ENCODE results near the gene AFF1.

The AFF1 gene

DNA sequence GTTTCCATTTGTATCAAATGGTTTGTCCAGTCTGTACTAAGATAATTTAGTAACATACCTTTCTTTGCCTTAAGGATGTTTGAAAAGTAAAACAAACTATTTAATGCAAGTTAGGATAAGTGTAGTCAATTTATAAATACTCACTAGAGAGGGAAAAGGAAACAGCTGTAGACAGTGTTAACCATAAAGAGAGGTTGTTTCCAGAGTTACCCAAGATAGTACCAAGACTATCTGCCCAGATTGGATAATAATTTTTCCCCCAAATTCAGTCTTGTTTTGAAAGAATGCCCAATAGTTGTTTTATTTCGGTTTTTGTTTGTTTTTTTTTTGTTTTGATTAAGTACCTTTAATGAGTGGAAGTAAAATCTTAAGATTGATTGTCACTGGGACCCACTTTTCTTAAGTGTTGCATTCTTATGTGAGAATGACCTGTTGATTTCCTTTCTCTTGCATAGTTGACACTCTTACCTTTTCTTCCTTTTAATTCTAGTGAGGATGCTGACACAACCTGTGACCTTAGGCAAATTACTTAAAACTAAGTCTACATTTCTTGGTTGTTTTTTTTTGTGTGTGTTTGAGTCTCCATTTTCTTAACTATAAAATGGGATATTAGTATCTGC is 12.8 kb downstream of the AFF1 start:
- FAIRE-seq, result no peak
- no peak for DNase-seq (ENCODE audit: low spot score)

DNA sequence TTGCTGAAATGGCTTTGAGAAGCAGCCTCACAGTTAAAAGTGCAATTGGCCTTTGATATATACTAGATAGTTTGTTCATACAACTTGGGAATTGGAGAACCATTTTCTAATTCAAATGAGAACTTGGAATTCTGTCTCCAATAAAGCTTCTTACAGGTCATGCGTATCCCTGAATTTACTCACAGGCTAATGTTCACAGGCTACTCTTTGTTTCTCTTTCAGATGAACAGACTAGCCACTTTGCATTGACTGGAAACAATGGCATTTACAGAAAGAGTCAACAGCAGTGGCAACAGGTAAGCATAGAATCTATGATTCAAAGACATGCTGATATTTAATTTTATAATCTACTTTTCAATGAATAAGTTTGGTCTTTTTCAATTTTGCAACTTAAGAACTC is 13.5 kb downstream of the AFF1 start:
- FAIRE-seq (no peak), DNase-seq (ENCODE audit: low spot score) (no peak)

DNA sequence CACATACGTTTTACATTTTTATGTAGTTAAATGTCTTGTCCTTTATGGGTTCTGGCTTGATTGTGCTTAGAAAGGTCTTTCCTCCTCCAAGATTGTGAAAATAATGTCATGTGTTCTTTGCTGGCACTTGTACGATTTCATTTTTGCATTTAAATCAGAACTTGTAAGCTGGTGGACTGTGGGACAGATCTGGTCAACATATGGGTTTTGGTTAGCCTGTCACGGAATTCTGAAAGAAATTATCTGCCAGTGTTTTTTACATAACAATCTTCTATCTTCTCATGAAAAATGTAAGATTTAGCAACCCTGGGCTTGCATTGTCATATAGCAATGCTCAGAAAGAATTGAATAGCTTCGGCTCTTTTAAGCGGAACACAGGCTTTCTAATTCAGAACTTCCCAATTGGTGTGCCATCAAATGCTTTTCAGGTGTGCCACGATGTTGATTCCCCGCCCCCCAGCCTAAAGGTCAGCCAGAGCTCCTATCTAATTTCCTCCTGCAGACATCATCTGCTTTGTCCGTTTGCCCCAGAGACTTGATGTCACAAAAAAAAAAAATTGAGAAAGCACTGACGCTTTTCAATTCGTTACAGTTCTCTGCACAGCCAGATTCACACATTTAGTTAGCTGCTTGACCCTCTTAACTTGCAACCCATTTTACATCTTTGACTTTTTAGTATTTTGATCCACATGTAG is 16.2 kb downstream of the AFF1 start:
- no peak for DNase-seq (ENCODE audit: low spot score)

DNA sequence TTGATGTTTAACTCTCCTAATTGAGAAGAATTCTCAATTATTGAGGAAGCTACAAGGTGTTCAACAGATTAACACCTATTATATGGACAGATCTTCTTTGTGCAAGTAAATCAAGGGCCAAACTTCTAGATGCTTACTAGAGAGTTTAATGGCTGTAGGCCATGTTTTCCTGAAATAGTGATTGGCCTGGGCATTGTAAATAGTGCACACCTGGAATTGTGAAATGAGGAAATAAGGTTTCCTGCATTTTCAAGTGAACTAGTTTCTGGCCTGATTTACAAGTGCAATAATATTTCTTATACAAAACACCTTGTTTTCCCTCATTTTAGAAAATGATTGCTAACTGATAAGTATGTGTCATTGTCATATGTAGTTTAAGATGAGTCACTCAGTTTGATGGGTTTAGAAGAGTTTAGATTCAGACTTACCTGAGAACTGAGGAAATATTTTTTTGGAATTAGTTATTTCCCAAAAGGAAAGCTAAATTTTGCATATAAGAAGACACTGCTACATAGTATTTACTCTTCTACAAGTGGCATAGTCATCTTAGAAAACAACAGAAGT is 21.2 kb downstream of the AFF1 start:
- FAIRE-seq, result no peak

More for the DNA sequence above, 16.2 kb downstream of the AFF1 start:
- FAIRE-seq, result no peak

DNA sequence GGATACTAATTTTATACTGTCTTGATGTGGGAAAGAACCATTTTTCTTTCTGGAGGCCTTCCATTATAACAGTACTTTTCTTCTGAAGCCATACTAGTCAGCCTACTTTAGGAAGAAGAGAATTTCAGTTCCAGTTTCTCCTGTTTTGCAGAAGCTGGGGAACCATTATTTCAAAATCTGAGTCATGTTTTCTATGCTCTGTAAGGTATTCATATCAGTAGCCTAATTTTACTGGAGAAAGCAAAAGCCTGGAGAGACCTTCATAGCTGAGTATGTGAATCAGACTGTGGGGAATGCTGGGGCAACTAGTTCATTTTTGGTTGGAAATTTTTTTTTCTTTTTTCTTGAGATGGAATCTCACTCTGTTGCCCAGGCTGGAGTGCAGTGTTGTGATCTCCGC is 22.4 kb downstream of the AFF1 start:
- DNase-seq (ENCODE audit: low spot score) (no peak), FAIRE-seq (no peak)

More for the DNA sequence above, 21.2 kb downstream of the AFF1 start:
- DNase-seq (ENCODE audit: low spot score), result no peak

DNA sequence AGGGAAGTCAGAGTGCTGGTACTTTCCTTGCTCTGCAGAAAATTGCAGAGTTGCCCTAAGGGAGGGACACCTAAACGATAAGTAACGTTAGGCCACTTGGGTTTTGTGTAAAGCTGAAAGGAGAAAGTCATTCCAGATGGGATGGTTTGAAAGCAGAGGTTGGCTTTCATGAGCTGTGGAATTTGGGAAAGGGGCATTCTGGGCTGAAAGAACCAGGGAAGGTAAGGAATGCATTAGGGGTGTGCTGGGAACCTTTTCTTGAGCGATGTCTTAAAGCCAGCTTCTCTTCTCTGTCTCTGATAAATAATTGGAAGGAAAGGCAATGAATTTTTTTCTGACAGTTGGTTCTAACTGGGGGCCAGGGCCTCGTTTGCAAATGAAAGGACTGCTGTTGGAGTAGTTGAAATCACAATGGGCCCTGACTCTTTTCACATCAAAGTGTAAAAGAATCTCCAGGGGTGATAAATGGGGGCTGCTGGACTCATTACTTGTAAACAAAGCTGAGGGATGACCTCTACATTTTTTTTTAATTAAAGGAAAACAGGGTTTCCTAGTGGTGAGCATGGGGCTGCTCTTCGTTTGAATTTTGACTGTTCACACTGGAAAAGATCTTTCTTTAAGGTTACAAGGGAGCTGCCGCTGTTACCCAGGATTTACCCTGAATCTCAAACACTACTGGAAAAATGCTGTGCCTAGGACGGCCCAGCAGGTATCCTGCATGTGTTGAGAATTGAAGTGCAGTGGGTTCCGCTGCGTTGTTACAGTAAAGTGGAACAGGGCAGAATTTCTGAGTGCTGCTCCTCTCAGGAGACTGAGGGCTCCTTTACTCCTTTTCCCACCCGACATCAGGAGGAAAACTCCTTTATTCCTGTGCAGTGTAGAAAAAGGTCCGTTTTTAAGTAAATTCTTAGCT is 25.0 kb downstream of the AFF1 start:
- FAIRE-seq (no peak), DNase-seq (ENCODE audit: low spot score) (no peak)

DNA sequence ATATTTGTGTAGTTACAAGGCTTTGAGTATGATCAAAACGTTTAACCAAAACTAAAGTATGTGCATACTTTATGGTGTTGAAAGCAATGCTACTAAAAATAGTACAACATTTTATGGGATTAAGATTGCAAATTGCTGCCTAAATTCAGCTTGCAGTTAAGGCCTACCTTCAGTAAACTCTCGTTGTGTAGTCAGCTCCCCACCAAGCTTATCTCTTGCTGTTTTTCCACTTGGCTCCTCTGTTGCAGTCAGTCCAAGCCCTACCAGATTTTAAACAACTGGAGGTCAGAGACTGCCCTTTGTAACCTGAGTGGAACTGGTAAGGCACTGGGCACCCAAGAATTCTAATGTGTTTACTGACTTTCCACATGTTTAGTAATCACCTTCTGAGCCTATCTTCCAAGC is 25.7 kb downstream of the AFF1 start:
- DNase-seq (ENCODE audit: low spot score), result no peak
- no peak for FAIRE-seq

DNA sequence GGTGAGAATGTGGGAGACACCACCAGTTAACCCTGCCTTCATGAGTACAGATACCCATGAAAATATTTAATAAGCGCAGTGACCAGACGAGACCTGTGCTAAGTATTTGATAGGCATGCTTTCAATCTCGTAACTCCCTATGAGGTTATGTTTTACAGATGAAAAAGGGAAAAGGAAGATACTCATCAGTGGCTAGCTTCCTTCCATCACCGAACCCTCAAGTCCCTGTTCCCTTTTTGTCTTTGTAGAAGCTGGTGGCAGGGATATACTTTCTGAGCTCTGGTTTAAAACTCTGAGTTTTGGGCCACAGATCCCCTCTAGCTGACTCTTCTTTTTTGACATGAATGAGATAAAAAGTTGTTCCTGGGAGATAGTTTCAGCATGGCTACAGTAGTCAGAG is 26.3 kb downstream of the AFF1 start:
- DNase-seq (ENCODE audit: low spot score), result no peak
- FAIRE-seq, result no peak

DNA sequence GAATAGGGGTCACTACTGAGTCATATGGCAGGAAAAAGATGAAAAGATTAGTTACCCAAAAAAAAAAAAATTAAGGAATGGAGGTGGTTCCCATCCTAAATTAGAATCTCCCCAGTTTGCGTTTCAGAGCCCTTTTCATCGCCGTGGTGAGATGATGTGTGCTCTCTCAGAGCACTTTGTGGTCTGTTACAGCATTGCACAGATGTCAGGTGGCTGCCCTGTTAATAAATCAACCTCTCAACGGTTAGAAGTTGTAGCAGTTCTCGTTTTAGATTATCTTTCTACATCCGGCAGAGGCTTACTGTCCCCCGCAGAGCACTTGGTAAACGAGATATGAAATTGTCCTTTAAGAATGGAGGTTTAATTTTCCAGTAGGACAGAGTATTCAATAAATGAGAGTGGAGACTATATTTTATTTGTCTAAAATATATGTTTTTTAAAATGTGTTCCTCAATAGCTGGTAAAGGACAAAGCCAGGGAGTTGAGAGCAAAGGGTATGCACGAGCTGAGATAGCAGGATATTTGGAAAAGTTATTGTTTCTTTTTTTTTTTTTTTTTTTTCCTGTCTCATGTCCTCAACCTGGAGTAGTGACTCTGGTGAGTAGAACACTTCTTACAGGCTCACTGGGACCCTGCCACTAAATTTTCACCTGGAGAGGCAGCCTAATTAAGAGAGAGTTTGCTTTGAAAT is 26.9 kb downstream of the AFF1 start:
- DNase-seq (ENCODE audit: low spot score) (peak; percentile 52), FAIRE-seq (no peak)

DNA sequence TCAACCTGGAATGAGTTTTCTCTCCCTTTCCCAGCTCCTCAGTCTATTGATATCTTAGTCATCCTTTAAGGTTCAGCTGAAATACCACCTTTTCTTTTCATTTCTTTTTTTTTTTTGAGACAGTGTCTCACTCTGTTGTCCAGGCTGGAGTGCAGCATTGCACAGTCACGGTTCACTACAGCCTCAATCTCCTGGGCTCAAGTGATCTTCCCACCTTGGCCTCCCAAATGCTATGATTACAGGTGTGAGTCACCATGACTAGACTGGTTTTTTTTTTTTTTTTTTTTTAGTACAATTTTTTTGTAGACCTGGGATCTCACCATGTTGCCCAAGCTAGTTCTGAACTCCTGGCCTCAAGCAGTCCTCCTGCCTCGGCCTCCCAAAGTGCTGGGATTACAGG is 28.9 kb downstream of the AFF1 start:
- peak; percentile 17 for DNase-seq (ENCODE audit: low spot score)
- no peak for FAIRE-seq

DNA sequence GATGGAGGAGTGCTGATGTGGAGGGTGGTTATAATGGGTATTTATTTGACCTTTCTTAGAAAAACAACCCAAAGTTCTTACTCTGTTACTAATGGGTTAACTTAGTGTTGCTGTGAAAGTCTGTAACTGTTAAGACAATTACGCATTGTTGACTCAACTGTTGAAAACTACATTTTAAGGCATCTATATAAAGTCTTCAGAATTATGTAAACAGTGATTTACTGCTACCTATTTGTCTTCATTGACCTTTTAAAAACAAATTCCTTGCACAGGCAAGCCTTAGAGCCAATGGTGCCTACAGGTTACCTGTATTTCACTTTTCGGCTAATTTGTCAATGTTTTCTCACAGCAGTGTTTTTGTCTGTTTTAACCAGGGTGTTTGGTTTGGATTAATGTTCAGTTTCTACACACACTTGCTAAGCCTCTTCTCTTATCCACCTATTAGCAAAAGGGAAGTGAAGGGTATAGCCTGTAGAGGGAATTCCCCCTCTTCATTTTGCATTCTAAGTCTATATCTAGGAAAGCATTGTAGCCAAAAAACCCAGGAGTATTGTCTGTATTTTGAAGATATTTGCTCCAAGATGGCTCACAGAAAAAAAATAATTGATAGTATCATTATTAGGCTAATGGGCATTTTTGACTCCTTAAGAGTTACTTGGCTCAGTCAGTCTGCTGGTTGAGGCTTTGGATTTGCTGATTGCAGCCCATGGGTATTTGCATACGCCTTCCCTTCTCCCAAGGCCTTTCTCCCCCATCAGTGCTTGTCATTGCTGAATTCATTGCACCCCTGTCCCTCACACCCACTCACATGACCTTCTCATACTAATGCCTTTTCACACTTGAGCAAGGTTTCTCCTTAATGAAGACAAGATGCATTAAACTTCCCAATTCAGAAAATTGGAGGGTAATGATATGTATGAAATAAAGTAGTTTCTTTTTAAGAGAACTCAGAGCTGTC is 30.5 kb downstream of the AFF1 start:
- DNase-seq (ENCODE audit: low spot score), result no peak
- no peak for FAIRE-seq

DNA sequence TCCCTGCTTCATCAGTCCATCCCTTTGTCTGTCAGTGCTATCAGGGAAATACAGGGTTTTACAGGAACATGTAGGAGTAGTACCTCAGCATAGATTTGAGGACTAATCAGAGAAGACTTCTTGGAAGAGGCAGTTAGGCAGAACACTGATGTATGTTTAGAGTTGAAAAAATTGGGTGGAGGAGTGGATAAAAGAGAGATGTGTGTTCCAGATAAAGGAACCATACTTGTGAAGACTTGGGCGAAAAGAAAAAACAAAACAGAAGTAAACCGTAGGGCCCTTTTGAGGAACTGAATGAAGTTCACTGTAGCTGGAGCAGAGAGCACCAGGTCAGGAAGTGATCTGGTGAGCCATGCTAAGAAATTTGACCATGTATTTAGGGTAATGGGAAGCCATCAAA is 32.3 kb downstream of the AFF1 start:
- FAIRE-seq, result no peak
- no peak for DNase-seq (ENCODE audit: low spot score)

DNA sequence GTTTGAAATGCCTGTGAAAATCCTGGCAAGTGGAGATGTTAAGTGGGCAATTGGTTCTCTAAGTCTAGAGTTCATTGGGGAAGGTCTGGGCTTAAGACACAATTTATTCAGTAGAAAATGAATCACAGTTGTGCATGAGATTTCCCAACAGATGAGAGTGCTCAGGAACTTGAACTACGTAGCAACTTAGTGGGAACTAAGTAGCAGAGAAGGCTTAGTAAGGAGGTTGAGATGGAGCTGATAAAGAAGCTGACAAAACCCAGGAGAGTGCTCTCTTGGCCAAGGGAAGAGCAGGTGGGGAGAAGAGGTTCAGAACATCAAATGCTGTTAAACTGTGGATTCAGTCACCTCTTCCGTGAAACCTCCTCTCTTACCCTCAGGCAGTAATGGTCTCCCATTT is 33.0 kb downstream of the AFF1 start:
- no peak for DNase-seq (ENCODE audit: low spot score)
- FAIRE-seq, result no peak

DNA sequence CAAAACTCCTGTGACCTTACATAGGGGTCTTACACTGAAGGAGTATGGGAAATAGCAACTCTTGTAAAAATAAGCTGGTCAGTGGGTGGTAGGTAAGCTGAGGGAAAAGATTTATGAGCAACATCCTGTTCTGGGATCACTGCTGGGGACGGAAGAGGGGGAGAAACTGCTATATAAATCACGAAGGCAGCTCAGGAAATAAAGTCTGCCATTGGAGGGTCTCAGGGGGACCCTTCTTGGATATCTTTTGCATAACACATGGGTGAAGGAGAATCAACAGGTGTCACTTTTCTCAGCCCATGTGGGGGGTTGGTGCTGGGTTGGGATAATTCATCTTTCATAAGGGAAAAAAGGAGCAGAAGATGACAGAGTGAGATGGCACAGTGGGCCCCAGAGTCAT is 33.7 kb downstream of the AFF1 start:
- no peak for FAIRE-seq

DNA sequence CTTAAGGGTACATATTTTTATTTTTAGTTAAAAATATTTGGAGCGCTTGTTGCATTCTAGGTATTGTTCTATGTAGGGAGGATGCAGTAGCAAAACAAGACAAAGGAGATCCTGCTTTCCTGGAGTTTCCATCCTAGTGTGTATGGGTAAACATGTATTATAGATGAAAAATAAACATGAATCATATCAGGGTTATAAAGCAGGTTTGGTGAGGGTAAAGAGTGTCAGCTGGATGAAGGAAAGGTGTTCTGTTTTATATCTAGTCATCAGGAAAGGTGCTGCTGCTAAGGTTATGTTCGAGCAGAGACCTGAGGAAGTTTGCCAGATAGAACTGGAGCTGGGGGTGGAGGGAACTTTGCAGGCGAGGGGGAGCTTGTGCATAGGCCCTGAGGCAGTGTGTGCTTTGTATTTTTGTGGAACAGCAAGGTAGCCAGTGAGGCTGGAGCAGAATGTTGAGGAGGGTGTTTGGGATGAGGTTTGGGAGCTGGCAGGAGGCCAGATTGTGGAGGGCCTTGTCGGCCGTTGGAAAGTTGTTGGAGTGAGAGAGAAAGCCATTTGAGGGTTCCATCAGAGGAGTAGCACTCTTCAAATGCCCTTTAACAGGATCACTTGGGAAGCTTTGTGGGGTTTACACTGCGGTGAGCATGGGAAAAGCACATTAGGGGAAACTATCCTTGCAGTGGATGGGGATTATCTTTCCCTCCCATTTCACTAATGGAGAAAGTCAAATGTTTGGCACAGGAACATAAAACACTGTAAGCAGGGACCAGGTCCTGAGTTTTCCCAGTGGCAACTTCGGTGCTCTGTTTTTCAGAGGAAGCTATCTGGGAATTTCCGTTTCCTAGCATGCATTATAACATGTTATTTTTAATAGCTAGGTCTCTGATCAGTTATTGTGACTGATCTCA is 35.9 kb downstream of the AFF1 start:
- FAIRE-seq, result no peak
- DNase-seq (ENCODE audit: low spot score), result no peak

More for the DNA sequence above, 33.7 kb downstream of the AFF1 start:
- DNase-seq (ENCODE audit: low spot score), result no peak

DNA sequence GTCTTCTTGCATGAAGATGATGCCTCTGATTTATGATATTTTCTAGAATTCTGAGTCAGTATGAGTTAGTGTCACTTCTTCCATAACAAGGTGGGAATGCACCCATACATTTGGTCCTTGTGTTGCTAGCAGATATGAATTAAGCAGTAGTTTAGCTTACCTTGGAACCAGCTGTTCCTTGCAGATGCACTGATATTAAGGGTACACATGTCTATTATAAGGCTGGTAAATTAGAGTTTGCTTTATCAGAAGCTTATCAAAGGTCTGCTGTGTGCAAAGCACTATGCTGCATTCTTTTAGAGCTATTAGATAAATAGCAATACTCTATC is 36.5 kb downstream of the AFF1 start:
- FAIRE-seq, result no peak
- no peak for DNase-seq (ENCODE audit: low spot score)

DNA sequence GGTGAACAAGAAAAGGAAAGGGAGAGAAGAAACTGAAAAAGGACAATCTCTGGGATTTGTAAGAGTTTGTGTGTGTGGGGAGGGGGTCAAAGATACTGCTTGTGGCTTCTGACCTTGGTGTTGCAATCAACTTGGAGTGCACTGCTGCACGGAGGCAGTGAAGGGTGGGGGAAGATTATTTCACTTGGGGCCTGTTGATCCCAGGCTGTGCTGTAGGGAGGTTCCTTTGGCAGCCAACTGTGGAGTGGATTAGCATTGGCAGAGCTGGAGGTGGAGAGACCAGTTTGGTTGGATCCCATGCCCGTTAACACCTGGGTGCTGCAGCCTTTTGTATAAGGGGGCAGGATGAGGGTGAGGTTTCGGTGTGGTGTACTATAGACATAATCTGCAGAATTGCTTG is 38.2 kb downstream of the AFF1 start:
- no peak for DNase-seq (ENCODE audit: low spot score)
- no peak for FAIRE-seq

DNA sequence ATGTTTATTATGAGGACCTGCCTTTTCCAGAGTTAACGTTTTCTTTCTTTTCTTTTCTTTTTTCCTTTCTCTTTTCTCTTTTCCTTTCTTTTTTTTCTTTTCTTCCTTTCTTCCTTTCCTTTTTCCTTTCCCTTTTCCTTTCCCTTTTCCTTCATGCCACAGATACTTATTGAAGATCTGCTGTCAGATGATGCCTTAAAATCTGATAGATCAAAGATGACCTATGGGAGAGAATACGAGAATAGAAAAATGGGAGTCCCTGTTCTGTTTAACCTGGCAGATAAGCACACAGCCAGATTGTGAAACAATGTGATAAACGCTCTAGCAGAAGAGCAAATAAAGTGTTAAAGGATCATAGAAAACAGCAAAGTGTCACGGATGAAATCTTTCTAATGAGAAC is 38.9 kb downstream of the AFF1 start:
- DNase-seq (ENCODE audit: low spot score), result no peak

DNA sequence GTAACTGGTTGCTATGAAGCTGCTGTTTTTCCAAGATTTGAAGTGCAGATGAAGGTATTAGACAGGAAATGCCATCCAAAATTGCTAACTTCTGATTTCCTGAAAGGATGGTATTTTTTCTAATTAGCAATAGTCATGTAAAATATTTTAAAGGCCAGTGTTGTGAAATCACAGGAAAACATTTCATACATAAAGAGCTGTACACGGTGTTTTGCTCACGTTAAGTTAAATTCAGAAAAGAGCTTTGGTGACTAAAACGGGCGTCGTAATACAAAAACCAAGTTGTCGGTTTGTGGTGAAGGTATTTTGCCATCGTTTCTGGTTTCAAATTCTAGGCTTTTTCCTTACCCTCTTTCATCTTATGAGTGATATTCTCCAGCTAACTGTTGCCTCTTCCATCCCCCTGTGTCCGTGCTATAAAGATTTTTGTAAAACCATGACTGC is 39.8 kb downstream of the AFF1 start:
- DNase-seq (ENCODE audit: low spot score) (no peak), FAIRE-seq (no peak)

More for the DNA sequence above, 38.9 kb downstream of the AFF1 start:
- no peak for FAIRE-seq

All from urothelium cell line (cell line).